Natural killer cell treated with Interleukin-12 subunit alpha and Interleukin-12 subunit beta and Interleukin-15 and Interleukin-18, amount 100 ng/mL, for 72 hours (primary cell): ENCODE data around the gene KPNA1. TPM values are rescaled to one million over a fixed set of nuclear protein-coding genes. Genes with fewer than 3 reads are reported as not detected.
A peak's percentile ranks its signal among the peaks of the same experiment; 100 is the strongest.

Experiments used
- ATAC-seq, 2 donors: fragments of 150-1000 bp; cut with Tn5 transposase in 1 of 2; sonication (Bioruptor Pico), chemical (Tn5 transposase) in 1 of 2; 2 replicates each; pipeline ENCODE4 v1.10.0; 2021
- DNase-seq: peaks from one replicate; pipeline ENCODE4 v3.0.0; 2022; ENCODE audit warnings: low spot score
- H3K27ac Mint-ChIP-seq, 2 donors: 1 replicate in 1 of 2; 2 replicates in 1 of 2; pipeline ENCODE4 v1.8.0; 2022; ENCODE audit warnings: mixed read lengths in 2 of 2, mild to moderate bottlenecking in 1 of 2, moderate library complexity in 1 of 2
- H3K27me3 Mint-ChIP-seq, 2 donors: 1 replicate in 1 of 2; 2 replicates in 1 of 2; pipeline ENCODE4 v1.8.0; 2022; ENCODE audit warnings: mixed read lengths in 2 of 2
- H3K36me3 Mint-ChIP-seq: one replicate; pipeline ENCODE4 v1.8.0; 2022; ENCODE audit warnings: mixed read lengths
- H3K4me1 Mint-ChIP-seq, 2 donors: 1 replicate in 1 of 2; 2 replicates in 1 of 2; pipeline ENCODE4 v1.8.0; 2022; ENCODE audit warnings: low read depth in 2 of 2, mixed read lengths in 2 of 2, mild to moderate bottlenecking in 1 of 2
- H3K4me3 Mint-ChIP-seq: one replicate; pipeline ENCODE4 v1.8.0; 2022; ENCODE audit warnings: mixed read lengths
- H3K9me3 Mint-ChIP-seq: 2 replicates; pipeline ENCODE4 v1.8.0; 2022; ENCODE audit warnings: mixed read lengths
- total RNA-seq, 2 donors: library from RNA; stranded (reverse); gene quantifications; one replicate each; pipeline ENCODE4 v1.2.3, GENCODE V29; 2022

The KPNA1 gene
- total RNA-seq, 2 donors from 2014 or later = 55.9 to 64.7 TPM

GRCh38 chr3:122390665-122391064, 124.1 kb downstream of the KPNA1 start:
- DNase-seq (no peak), ATAC-seq (no peak)
- no peaks in the 10 kb centered on the region for H3K27me3 Mint-ChIP-seq
- H3K4me3 Mint-ChIP-seq = no peak overlapping the region
- no peak overlapping the region for H3K27ac Mint-ChIP-seq
- H3K4me1 Mint-ChIP-seq = peaks cover 9 to 17% of the 10 kb centered on the region in 2 donors
- H3K9me3 Mint-ChIP-seq = no peaks in the 10 kb centered on the region
- H3K36me3 Mint-ChIP-seq = no peaks in the 10 kb centered on the region

DNA sequence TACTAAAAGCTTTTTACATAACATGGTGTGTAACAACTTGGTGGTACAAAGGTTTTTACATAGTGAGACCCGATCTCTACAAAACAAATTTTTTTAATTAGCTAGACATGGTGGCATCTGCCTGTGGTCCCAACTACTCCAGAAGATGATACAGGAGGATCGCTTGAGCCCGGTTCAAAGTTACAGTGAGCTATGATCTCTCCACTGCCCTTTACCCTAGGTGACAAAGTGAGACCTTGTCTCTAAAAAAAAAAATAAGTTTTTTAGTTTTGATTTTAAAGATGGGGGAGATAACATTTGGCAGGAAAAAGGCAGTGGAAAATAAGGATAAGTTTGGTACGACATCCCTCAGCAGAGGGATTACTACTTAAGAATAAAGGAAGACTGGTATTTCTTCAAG, 124.8 kb downstream of the KPNA1 start:
- DNase-seq (no peak), ATAC-seq (no peak)
- Mint-ChIP-seq H3K4me3 (no peak overlapping the region), H3K4me1 (peaks cover 4 to 11% of the 10 kb centered on the region in 2 donors), H3K36me3 (no peaks in the 10 kb centered on the region), H3K27ac (no peak overlapping the region), H3K27me3 (no peaks in the 10 kb centered on the region), H3K9me3 (no peaks in the 10 kb centered on the region)

DNA sequence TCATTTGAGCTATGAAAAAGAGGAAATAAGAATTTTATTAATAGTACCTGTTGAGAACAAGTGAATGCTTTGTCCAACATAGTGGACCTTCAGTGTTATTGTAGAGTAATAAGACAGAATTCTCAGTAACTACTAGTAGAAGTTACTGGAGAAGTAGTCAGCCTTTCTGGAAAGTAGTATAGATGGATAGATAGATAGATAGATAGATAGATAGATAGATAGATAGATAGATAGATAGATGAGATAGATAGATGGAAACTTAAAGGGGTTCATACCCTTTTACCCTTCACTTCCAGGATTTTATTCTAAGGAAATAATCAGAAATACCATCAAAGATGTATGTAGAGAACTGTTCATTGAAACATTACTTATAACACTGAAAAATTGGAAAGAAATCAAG, 125.5 kb downstream of the KPNA1 start:
- H3K9me3 Mint-ChIP-seq = no peaks in the 10 kb centered on the region
- H3K36me3 Mint-ChIP-seq = no peaks in the 10 kb centered on the region
- peaks cover 9 to 17% of the 10 kb centered on the region in 2 donors for H3K4me1 Mint-ChIP-seq
- no peak overlapping the region for H3K27ac Mint-ChIP-seq
- H3K27me3 Mint-ChIP-seq = no peaks in the 10 kb centered on the region
- H3K4me3 Mint-ChIP-seq = no peak overlapping the region
- DNase-seq (no peak), ATAC-seq (no peak)

- no peaks in the 10 kb centered on the region for H3K36me3 Mint-ChIP-seq
- no peak overlapping the region for H3K4me3 Mint-ChIP-seq
- no peaks in the 10 kb centered on the region for H3K9me3 Mint-ChIP-seq
- H3K27me3 Mint-ChIP-seq = no peaks in the 10 kb centered on the region
- DNase-seq (no peak), ATAC-seq (no peak)
- peaks cover 17 to 23% of the 10 kb centered on the region in 2 donors for H3K4me1 Mint-ChIP-seq
- H3K27ac Mint-ChIP-seq = no peak overlapping the region
Observed at GRCh38 chr3:122387709-122388108, 127.0 kb downstream of the KPNA1 start.

DNA sequence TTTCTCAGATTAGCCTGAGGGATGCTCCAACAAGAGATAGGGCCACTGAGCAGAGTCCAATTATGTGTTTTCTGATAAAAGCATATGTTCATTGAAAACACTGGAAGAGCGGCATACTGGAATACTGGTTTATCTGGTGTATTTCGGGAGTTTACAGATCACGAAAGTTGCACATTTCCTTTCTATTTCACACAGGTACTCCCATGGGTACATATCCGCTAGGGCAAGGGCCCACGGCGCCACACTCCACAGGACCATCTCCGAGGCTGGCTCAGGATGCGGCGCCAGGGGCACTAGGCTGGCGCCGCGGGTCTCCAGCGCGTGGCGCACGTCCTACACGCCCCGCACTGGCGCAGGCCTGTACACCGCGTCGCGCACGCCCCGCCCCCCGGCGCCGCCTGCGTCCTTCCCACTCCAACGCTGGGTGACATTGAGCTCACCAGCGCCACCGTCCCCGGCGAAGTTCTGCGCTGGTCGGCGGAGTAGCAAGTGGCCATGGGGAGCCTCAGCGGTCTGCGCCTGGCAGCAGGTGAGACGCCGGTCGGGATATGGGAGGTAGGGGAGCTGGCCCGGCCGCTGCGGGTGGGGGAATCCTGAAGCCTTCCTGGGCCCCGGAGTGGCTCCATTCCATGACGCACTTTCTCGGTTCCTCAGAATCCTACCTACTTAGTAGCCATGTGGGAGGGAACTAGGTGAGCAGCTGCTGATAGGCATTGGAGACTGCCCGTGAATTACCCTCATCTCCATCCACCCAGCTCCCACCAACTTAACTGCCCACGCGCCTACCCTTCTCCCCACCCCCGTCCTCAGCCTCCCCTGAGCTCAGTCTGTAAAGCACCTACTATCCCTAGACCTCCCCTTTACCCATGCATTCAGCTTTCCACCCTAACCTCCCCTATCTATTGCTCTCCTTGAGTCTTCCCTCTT, 130.7 kb downstream of the KPNA1 start, which contains the start of gene FAM162A:
FAM162A (plus strand) TSS at position 412 of the 927 bp plus-strand sequence; CDS start at position 496, 84 bp downstream.
- H3K4me1 Mint-ChIP-seq = peaks cover 33 to 35% of the 10 kb centered on the region in 2 donors
- peak; percentile 98 to 99 for ATAC-seq
- no peaks in the 10 kb centered on the region for H3K27me3 Mint-ChIP-seq
- H3K9me3 Mint-ChIP-seq = no peaks in the 10 kb centered on the region
- no peaks in the 10 kb centered on the region for H3K36me3 Mint-ChIP-seq
- H3K4me3 Mint-ChIP-seq = peak within 1 kb of the TSS; percentile 93
- DNase-seq = peak; percentile 96
- peak within 1 kb of the TSS; percentile 95 to 99 for H3K27ac Mint-ChIP-seq

GRCh38 chr3:122382888-122383666, 131.7 kb downstream of the KPNA1 start, which contains the start of gene MIX23:
Gene MIX23 (minus strand): TSS chr3:122383231. CDS start chr3:122383224, 7 bp downstream.
- Mint-ChIP-seq H3K9me3 (no peaks in the 10 kb centered on the region), H3K4me3 (peak within 1 kb of the TSS; percentile 93), H3K36me3 (no peaks in the 10 kb centered on the region), H3K4me1 (peaks cover 32 to 35% of the 10 kb centered on the region in 2 donors), H3K27me3 (no peaks in the 10 kb centered on the region), H3K27ac (peak within 1 kb of the TSS; percentile 95 to 99)
- DNase-seq (peak; percentile 87), ATAC-seq (peak; percentile 70 to 76)

DNA sequence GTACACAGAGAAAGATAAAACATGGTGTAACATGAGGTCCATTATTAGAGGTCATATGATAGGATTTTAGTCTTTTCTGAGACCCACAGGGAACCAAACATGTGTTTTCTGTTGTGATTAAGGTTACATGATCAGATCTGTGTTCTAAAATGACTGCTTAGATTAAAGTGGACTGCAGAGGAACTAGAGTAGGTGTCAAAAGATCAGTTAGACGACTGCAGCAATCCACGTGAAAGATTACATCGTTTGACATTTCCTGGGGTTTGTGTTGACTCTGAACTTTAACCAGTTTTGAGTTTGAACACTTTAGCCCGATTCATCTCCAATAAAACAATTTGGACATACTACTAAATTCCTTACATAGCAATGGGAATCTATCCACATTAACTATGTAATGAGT, 136.8 kb downstream of the KPNA1 start:
- ATAC-seq = no peak
- DNase-seq = no peak
- no peak overlapping the region for H3K4me3 Mint-ChIP-seq
- H3K4me1 Mint-ChIP-seq = peaks cover 13 to 19% of the 10 kb centered on the region in 2 donors
- H3K36me3 Mint-ChIP-seq = no peaks in the 10 kb centered on the region
- H3K27me3 Mint-ChIP-seq = no peaks in the 10 kb centered on the region
- H3K27ac Mint-ChIP-seq = no peak overlapping the region
- no peaks in the 10 kb centered on the region for H3K9me3 Mint-ChIP-seq

DNA sequence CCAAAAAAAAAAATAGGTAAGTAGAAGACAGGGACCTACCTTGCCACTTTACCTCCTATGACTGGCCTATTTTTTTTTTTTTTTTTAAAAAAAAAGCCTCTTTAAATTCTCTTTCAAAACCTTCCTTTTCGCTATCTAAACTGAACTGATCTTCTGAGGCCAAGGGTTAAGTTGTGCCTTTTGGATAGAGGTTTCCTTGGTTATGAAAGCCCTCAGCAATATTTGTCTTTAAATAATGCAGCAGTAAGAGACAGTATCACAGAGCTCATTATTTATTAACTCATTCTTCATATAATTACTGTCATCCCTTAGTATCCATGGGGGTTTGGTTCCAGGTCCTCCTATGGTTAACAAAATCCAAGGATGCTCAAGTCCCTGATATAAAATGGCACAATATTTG, 140.7 kb downstream of the KPNA1 start:
- Mint-ChIP-seq H3K4me3 (no peak overlapping the region), H3K4me1 (peaks cover 0 to 2% of the 10 kb centered on the region in 2 donors), H3K27ac (no peak overlapping the region), H3K27me3 (no peaks in the 10 kb centered on the region), H3K36me3 (peaks cover 10% of the 10 kb centered on the region), H3K9me3 (no peaks in the 10 kb centered on the region)
- no peak for ATAC-seq
- DNase-seq = no peak

Other genes with a start within 250 kb of the KPNA1 start
- gene CSTA, start 189.7 kb downstream of the KPNA1 start, total RNA-seq = not detected
- gene MIX23, start 131.7 kb downstream of the KPNA1 start, total RNA-seq = 10 to 100 TPM; 48.2 to 59.0 TPM
- 10 to 100 TPM; 37.3 to 53.4 TPM for gene FAM162A, start 130.8 kb downstream of the KPNA1 start, total RNA-seq
- gene WDR5B, start 98.9 kb downstream of the KPNA1 start, total RNA-seq = 1 to 10 TPM; 4.4 to 5.8 TPM
- 10 to 100 TPM; 45.5 to 61.7 TPM for gene PARP9, start 49.4 kb upstream of the KPNA1 start, total RNA-seq
- 100 to 1,000 TPM in 1 of 2 donors, 10 to 100 TPM in 1; 56.4 to 110 TPM for gene DTX3L, start 49.4 kb upstream of the KPNA1 start, total RNA-seq
- gene PARP15, start 62.7 kb upstream of the KPNA1 start, total RNA-seq = 10 to 100 TPM; 49.6 to 72.9 TPM
- 100 to 1,000 TPM; 142 to 143 TPM for gene PARP14, start 165.9 kb upstream of the KPNA1 start, total RNA-seq